Stimulated activated CD8-positive, alpha-beta memory T cell treated with anti-CD3 and anti-CD28 coated beads, Interleukin-4, amount 100 ng/mL, for 1 hour (primary cell): Measurements from ENCODE around the gene APEH.
"Not testable (repeated sequence)": the region's sequence is repeated elsewhere in the genome, so short reads cannot be mapped to it uniquely, and the experiment has no call there.

Experiments used
- DNase-seq, 2 donors: peaks; one replicate each; pipeline ENCODE4 v3.0.0-alpha.2; 2020; ENCODE audit warnings: low read depth in 2 of 2, low spot score in 1 of 2

APEH gene

GRCh38 chr3:49667701-49668413, 6.3 kb upstream of the APEH start:
- DNase-seq: no peak

GRCh38 chr3:49668414-49668797, 5.7 kb upstream of the APEH start:
- no peak for DNase-seq

- DNase-seq: no peak
These were observed 5.3 kb upstream of the APEH start for GRCh38 chr3:49668861-49669260.

GRCh38 chr3:49669352-49669751, 4.8 kb upstream of the APEH start:
- DNase-seq: no peak

GRCh38 chr3:49670940-49671290, 3.2 kb upstream of the APEH start:
- no peak for DNase-seq

- peak; percentile 35 to 56 for DNase-seq
These were observed 2.6 kb upstream of the APEH start for GRCh38 chr3:49671291-49672288.

GRCh38 chr3:49673121-49673714, 933 bp upstream of the APEH start:
- no peak for DNase-seq

GRCh38 chr3:49674497-49674983, 389 bp downstream of the APEH start:
- DNase-seq: no peak

GRCh38 chr3:49675912-49676311, 1.8 kb downstream of the APEH start:
- no peak for DNase-seq

- DNase-seq: no peak
These were observed 6.5 kb downstream of the APEH start for GRCh38 chr3:49680493-49681231.

GRCh38 chr3:49681232-49681522, 7.0 kb downstream of the APEH start:
- no peak for DNase-seq

GRCh38 chr3:49681543-49681942, 7.4 kb downstream of the APEH start:
- DNase-seq: no peak

- DNase-seq: no peak
These were observed 9.0 kb downstream of the APEH start for GRCh38 chr3:49683162-49683561.

GRCh38 chr3:49684453-49684852, 10.3 kb downstream of the APEH start:
- DNase-seq: not testable (repeated sequence)

- DNase-seq: not testable (repeated sequence)
These were observed 11.0 kb downstream of the APEH start for GRCh38 chr3:49685103-49685502.

GRCh38 chr3:49685846-49686245, 11.7 kb downstream of the APEH start:
- DNase-seq: not testable (repeated sequence)

GRCh38 chr3:49686346-49686745, 12.2 kb downstream of the APEH start:
- not testable (repeated sequence) for DNase-seq

- not testable (repeated sequence) for DNase-seq
These were observed 12.7 kb downstream of the APEH start for GRCh38 chr3:49686769-49687423.

GRCh38 chr3:49687424-49687795, 13.3 kb downstream of the APEH start:
- DNase-seq: not testable (repeated sequence)

GRCh38 chr3:49688338-49689045, 14.3 kb downstream of the APEH start:
- not testable (repeated sequence) for DNase-seq
